ENCODE data around the gene SMAD1.

GRCh38 chr4:145436114-145436513 lies 45.5 kb upstream of the SMAD1 start:
- TF ChIP-seq EP300 (IDR thresholded peaks at IDR 0.05; ENCODE audit: borderline replicate concordance in 1 of 2, low read depth in 1 of 2, low read length in 1 of 2) = no peak
- TF ChIP-seq CTCF (IDR thresholded peaks at IDR 0.05) = no peak
- TF ChIP-seq MAX (IDR thresholded peaks at IDR 0.05; ENCODE audit: low read depth) = no peak
- TF ChIP-seq, protein P1, sequence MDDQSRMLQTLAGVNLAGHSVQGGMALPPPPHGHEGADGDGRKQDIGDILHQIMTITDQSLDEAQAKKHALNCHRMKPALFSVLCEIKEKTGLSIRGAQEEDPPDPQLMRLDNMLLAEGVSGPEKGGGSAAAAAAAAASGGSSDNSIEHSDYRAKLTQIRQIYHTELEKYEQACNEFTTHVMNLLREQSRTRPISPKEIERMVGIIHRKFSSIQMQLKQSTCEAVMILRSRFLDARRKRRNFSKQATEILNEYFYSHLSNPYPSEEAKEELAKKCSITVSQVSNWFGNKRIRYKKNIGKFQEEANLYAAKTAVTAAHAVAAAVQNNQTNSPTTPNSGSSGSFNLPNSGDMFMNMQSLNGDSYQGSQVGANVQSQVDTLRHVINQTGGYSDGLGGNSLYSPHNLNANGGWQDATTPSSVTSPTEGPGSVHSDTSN (IDR thresholded peaks at IDR 0.05) = no peak
- no peak for TF ChIP-seq TAF1 (IDR thresholded peaks at IDR 0.05; ENCODE audit: borderline replicate concordance, low read depth, low read length)
- TF ChIP-seq REST (IDR thresholded peaks at IDR 0.05; ENCODE audit: low read depth, low read length) = no peak
- no peak for TF ChIP-seq GABPA (IDR thresholded peaks at IDR 0.05; ENCODE audit: low read depth)
- no peak for TF ChIP-seq FOXJ3 (CRISPR knock-in tag; IDR thresholded peaks at IDR 0.05)
- no peak for TF ChIP-seq RAD21 (IDR thresholded peaks at IDR 0.05; ENCODE audit: low read length)
- no peak for TF ChIP-seq POLR2AphosphoS5 (IDR thresholded peaks at IDR 0.05; ENCODE audit: low read depth, low read length)

Data from SK-N-SH (cell line).